ENCODE data around the gene PRTN3. TPM values are rescaled to one million over a fixed set of nuclear protein-coding genes. Genes with fewer than 3 reads are reported as not detected.

The PRTN3 gene
- total and polyA plus RNA-seq, 5 donors from 2014 or later, result not detected

DNA sequence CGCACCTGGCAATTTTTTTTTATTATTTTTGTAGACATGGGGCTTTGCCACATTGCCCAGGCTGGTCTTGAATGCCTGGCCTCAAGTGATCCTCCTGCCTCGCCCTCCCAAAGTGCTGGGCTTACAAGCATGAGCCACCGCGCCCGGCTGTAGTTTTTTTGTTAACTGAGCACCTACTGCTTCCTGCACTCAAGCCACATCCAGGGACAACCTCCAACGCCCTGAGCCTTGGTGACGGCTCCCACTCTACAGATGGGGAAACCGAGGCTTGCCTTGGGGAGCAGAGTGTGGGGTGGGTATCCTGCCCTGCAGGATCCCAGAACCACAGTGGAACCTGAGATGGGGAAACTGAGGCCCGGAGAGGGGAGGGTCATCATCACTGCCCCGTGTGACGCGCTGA, 14.3 kb downstream of the PRTN3 start:
- ATAC-seq (ENCODE audit: low read depth in 2 of 2), result no peak
- H3K36me3 Mint-ChIP-seq, result no peaks in the 10 kb centered on the region

DNA sequence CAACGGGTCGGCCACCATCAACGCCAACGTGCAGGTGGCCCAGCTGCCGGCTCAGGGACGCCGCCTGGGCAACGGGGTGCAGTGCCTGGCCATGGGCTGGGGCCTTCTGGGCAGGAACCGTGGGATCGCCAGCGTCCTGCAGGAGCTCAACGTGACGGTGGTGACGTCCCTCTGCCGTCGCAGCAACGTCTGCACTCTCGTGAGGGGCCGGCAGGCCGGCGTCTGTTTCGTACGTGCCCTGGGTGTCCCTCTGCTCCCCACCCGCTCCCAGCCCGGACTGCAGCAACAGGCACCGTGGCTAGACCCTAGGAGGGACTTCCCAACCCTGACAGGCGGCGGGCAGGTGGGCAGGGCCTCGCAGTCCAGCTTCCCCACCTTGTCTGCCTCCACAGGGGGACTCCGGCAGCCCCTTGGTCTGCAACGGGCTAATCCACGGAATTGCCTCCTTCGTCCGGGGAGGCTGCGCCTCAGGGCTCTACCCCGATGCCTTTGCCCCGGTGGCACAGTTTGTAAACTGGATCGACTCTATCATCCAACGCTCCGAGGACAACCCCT, 14.8 kb downstream of the PRTN3 start:
- Mint-ChIP-seq H3K36me3 (no peaks in the 10 kb centered on the region), H3K4me3 (no peak overlapping the region), H3K4me1 (peaks cover 0 to 9% (median 2%) of the 10 kb centered on the region in 4 donors), H3K9me3 (peaks cover 0 to 2% (median 0%) of the 10 kb centered on the region in 7 donors), H3K27ac (no peak overlapping the region), H3K27me3 (peaks cover 26% of the 10 kb centered on the region)
- no peak overlapping the region for H3K27ac ChIP-seq (ENCODE audit: insufficient read depth, low read length, poor library complexity, severe bottlenecking)
- no peaks in the 10 kb centered on the region for H3K9me3 ChIP-seq (ENCODE audit: control insufficient read depth in 2 of 2, low read length in 2 of 2)
- ATAC-seq (ENCODE audit: low read depth in 2 of 2) (no peak), DNase-seq (no peak)
- H3K4me3 ChIP-seq (ENCODE audit: low read depth, low read length), result no peak overlapping the region
- peaks cover 4% of the 10 kb centered on the region for H3K4me1 ChIP-seq (ENCODE audit: control insufficient read depth, insufficient read depth, low read length, poor library complexity, severe bottlenecking)
- H3K36me3 ChIP-seq (ENCODE audit: control insufficient read depth, insufficient read depth, low read length), result no peaks in the 10 kb centered on the region
- H3K27me3 ChIP-seq (ENCODE audit: control insufficient read depth, insufficient read depth, low read length), result peaks cover 4% of the 10 kb centered on the region

More for the DNA sequence above, 14.3 kb downstream of the PRTN3 start:
- H3K9me3 Mint-ChIP-seq, result peaks cover 0 to 2% (median 0%) of the 10 kb centered on the region in 7 donors
- Histone ChIP-seq H3K27ac (ENCODE audit: insufficient read depth, low read length, poor library complexity, severe bottlenecking) (no peak overlapping the region), H3K4me1 (ENCODE audit: control insufficient read depth, insufficient read depth, low read length, poor library complexity, severe bottlenecking) (no peaks in the 10 kb centered on the region), H3K9me3 (ENCODE audit: control insufficient read depth in 2 of 2, low read length in 2 of 2) (no peaks in the 10 kb centered on the region), H3K4me3 (ENCODE audit: low read depth, low read length) (no peak overlapping the region), H3K27me3 (ENCODE audit: control insufficient read depth, insufficient read depth, low read length) (peaks cover 4% of the 10 kb centered on the region), H3K36me3 (ENCODE audit: control insufficient read depth, insufficient read depth, low read length) (no peaks in the 10 kb centered on the region)
- peaks cover 0 to 9% (median 2%) of the 10 kb centered on the region in 4 donors for H3K4me1 Mint-ChIP-seq
- no peak overlapping the region for H3K27ac Mint-ChIP-seq
- H3K27me3 Mint-ChIP-seq, result peaks cover 26% of the 10 kb centered on the region
- H3K4me3 Mint-ChIP-seq, result no peak overlapping the region
- DNase-seq, result no peak

DNA sequence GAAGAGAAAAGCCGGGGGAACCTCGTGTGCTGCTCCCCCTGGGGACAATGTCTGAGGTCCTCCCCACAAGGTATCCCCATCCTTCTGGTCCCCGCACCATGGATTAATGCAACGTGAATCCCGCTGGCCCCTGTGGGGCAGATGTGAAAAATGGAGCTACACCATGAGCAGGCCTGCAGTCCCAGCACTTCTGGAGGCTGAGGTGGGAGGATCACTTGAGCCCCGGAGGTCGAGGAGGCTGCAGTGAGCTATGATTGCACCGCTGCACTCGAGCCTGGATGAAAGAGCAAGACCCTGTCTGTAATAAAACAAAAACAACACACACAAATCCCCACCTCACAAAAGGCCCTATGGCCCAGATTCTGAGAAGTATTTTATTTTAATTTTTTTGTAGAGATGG, 17.5 kb downstream of the PRTN3 start:
- H3K4me3 Mint-ChIP-seq, result peak overlapping the region in 1 of 4 donors; percentile 4

DNA sequence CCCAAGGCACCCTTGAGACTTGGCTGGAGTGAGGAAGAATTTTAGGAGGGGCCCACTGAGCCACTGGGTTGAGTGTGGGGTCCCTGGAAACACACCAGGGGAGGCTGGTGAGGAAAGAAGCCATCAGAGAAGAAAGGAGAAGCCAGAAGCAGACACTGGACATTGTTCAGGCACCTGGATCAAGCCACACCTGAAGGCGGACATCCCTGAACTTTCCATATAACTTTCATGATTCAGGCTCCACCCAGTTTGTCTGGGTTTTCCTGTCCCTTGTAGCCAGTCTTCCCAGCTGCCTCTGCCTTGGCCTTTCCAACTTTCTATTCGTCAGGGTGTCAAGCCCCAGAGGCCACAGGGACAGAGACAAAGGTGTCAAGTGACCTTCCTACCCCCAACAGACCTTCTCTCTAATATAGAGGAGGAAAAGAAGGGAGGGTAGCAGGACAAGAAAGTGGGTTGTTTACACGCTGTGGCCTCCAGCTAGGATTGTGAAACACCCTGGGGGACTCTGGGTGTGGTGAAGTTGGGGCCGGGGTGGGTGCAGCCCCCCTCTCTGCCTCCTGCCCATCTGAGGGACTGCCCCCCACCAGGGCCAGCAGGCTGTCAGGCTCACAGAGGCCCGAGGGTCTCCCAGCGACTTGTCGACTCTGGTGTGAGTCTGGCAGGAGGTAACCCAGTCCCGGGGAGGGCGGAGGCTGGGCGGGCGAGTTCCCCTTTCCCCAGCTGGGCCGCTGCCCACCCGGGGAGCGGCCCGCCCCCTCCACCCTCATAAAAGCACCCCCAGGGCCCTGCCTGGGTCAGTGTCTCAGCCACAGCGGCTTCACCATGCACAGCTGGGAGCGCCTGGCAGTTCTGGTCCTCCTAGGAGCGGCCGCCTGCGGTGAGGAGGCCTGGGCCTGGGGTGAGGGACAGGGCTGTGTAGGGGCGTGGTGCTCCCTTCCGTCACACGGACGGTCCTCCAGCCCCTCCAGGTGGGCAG, 18.4 kb downstream of the PRTN3 start, which contains the start of gene CFD:
Gene CFD, plus strand, starts transcription at position 797 of the 976 bp plus-strand sequence. Its CDS starts 26 bp downstream, at position 823.
- Mint-ChIP-seq H3K4me1 (peaks cover 3 to 20% (median 10%) of the 10 kb centered on the region in 4 donors), H3K9me3 (peaks cover 0 to 2% (median 0%) of the 10 kb centered on the region in 7 donors), H3K36me3 (no peaks in the 10 kb centered on the region), H3K27ac (no peak within 1 kb of the TSS), H3K27me3 (peaks cover 35% of the 10 kb centered on the region), H3K4me3 (peak within 1 kb of the TSS in 3 of 4 donors; percentile 4 to 21 (median 7))
- Histone ChIP-seq H3K4me1 (ENCODE audit: control insufficient read depth, insufficient read depth, low read length, poor library complexity, severe bottlenecking) (peaks cover 30% of the 10 kb centered on the region), H3K36me3 (ENCODE audit: control insufficient read depth, insufficient read depth, low read length) (no peaks in the 10 kb centered on the region), H3K9me3 (ENCODE audit: control insufficient read depth in 2 of 2, low read length in 2 of 2) (no peaks in the 10 kb centered on the region), H3K27me3 (ENCODE audit: control insufficient read depth, insufficient read depth, low read length) (peaks cover 4% of the 10 kb centered on the region), H3K27ac (ENCODE audit: insufficient read depth, low read length, poor library complexity, severe bottlenecking) (no peak within 1 kb of the TSS), H3K4me3 (ENCODE audit: low read depth, low read length) (no peak within 1 kb of the TSS)
- ATAC-seq (ENCODE audit: low read depth in 2 of 2) (no peak), DNase-seq (no peak)

More for the DNA sequence above, 17.5 kb downstream of the PRTN3 start:
- Mint-ChIP-seq H3K27ac (no peak overlapping the region), H3K4me1 (peaks cover 0 to 13% (median 6%) of the 10 kb centered on the region in 4 donors), H3K36me3 (no peaks in the 10 kb centered on the region), H3K27me3 (peaks cover 28% of the 10 kb centered on the region), H3K9me3 (peaks cover 0 to 2% (median 0%) of the 10 kb centered on the region in 7 donors)
- DNase-seq (no peak), ATAC-seq (ENCODE audit: low read depth in 2 of 2) (no peak)
- Histone ChIP-seq H3K27me3 (ENCODE audit: control insufficient read depth, insufficient read depth, low read length) (peaks cover 4% of the 10 kb centered on the region), H3K9me3 (ENCODE audit: control insufficient read depth in 2 of 2, low read length in 2 of 2) (no peaks in the 10 kb centered on the region), H3K27ac (ENCODE audit: insufficient read depth, low read length, poor library complexity, severe bottlenecking) (no peak overlapping the region), H3K4me3 (ENCODE audit: low read depth, low read length) (no peak overlapping the region), H3K4me1 (ENCODE audit: control insufficient read depth, insufficient read depth, low read length, poor library complexity, severe bottlenecking) (peaks cover 21% of the 10 kb centered on the region), H3K36me3 (ENCODE audit: control insufficient read depth, insufficient read depth, low read length) (no peaks in the 10 kb centered on the region)

DNA sequence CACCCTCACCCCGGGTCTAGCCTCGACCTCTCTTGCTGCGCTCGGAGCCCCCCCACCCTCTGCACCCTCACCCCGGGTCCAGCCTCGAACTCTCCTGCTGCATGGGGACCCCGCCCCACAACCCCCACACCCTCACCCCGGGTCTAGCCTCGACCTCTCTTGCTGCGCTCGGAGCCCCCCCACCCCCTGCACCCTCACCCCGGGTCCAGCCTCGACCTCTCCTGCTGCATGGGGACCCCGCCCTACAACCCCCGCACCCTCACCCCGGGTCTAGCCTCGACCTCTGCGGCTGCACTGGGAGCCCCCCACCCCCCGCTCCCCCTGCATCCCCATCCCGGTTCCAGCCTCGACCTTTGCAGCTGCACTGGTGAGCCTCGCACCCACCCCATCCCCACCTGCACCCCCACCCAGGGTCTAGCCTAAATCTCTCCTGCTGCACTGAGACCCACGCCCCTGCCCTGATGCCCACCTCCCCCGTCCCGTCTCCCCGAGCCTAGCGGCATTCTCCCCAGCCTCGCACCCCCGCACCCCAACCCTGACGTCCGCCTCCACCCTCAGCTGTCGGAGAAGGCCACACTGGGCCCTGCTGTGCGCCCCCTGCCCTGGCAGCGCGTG, 20.4 kb downstream of the PRTN3 start:
- Histone ChIP-seq H3K27me3 (ENCODE audit: control insufficient read depth, insufficient read depth, low read length) (peaks cover 4% of the 10 kb centered on the region), H3K4me3 (ENCODE audit: low read depth, low read length) (no peak overlapping the region), H3K9me3 (ENCODE audit: control insufficient read depth in 2 of 2, low read length in 2 of 2) (no peaks in the 10 kb centered on the region), H3K27ac (ENCODE audit: insufficient read depth, low read length, poor library complexity, severe bottlenecking) (no peak overlapping the region), H3K36me3 (ENCODE audit: control insufficient read depth, insufficient read depth, low read length) (no peaks in the 10 kb centered on the region), H3K4me1 (ENCODE audit: control insufficient read depth, insufficient read depth, low read length, poor library complexity, severe bottlenecking) (peaks cover 30% of the 10 kb centered on the region)
- Mint-ChIP-seq H3K9me3 (peaks cover 0 to 2% (median 0%) of the 10 kb centered on the region in 7 donors), H3K27me3 (peaks cover 35% of the 10 kb centered on the region), H3K36me3 (no peaks in the 10 kb centered on the region), H3K27ac (no peak overlapping the region), H3K4me3 (no peak overlapping the region), H3K4me1 (peaks cover 3 to 26% (median 13%) of the 10 kb centered on the region in 4 donors)
- DNase-seq (no peak), ATAC-seq (ENCODE audit: low read depth in 2 of 2) (no peak)

DNA sequence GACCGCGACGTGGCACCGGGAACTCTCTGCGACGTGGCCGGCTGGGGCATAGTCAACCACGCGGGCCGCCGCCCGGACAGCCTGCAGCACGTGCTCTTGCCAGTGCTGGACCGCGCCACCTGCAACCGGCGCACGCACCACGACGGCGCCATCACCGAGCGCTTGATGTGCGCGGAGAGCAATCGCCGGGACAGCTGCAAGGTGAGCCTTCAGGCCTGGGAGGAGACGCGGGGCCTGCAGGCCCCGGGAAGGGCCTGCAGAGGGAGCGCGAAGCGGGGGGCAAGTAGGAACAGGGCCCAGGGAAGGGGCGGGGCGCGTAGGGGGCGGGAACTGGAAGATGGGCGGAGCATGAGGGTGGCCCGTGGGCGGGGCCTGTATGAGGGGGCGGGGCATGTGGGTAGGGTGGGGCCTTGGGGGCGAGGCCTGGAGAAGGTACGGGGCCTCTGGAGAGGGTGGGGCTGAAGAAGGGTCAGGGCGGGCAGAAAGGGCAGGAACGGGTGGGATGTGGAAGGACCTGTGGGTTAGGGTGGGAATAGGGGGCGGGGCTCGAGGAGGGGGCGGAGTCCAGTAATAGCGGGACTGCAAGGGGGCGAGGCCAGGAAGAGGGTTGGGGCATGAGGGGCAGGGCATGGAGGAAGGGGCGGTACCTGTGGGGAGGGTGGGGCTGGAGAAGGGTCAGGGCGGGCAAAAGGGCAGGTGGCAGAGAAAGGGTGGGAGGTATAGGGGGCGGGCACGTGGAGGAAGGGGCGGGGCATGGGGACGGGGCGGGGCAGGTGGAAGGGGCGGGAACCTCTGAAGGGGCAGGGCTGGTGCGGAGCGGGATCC, 21.2 kb downstream of the PRTN3 start:
- peak overlapping the region in 1 of 3 donors; percentile 89 for H3K27ac Mint-ChIP-seq
- Histone ChIP-seq H3K9me3 (ENCODE audit: control insufficient read depth in 2 of 2, low read length in 2 of 2) (no peaks in the 10 kb centered on the region), H3K27me3 (ENCODE audit: control insufficient read depth, insufficient read depth, low read length) (peaks cover 4% of the 10 kb centered on the region), H3K27ac (ENCODE audit: insufficient read depth, low read length, poor library complexity, severe bottlenecking) (no peak overlapping the region), H3K4me1 (ENCODE audit: control insufficient read depth, insufficient read depth, low read length, poor library complexity, severe bottlenecking) (peaks cover 30% of the 10 kb centered on the region), H3K4me3 (ENCODE audit: low read depth, low read length) (no peak overlapping the region), H3K36me3 (ENCODE audit: control insufficient read depth, insufficient read depth, low read length) (no peaks in the 10 kb centered on the region)
- peak; percentile 53 to 62 (median 57) for DNase-seq
- peaks cover 34% of the 10 kb centered on the region for H3K27me3 Mint-ChIP-seq
- H3K4me3 Mint-ChIP-seq, result peak overlapping the region; percentile 43 to 85 (median 82)
- no peaks in the 10 kb centered on the region for H3K36me3 Mint-ChIP-seq
- peaks cover 0 to 1% (median 0%) of the 10 kb centered on the region in 7 donors for H3K9me3 Mint-ChIP-seq
- ATAC-seq (ENCODE audit: low read depth in 2 of 2), result peak; percentile 25 to 26
- H3K4me1 Mint-ChIP-seq, result peaks cover 3 to 25% (median 13%) of the 10 kb centered on the region in 4 donors
